A549 (cell line): ENCODE data around the gene WIPF3. TPM values are rescaled to one million over a fixed set of nuclear protein-coding genes. Genes with fewer than 3 reads are reported as not detected.

ENCODE experiments used
- ATAC-seq, 2 experiments: fragments of 200-7000 bp in 1 of 2; fragments of >200 bp in 1 of 2; cut with Nextera tagmentation in 1 of 2; cut with Tn5 transposase in 1 of 2; 3 replicates each; pipeline versions ENCODE4 v1.8.0 to v1.9.1; 2018 to 2020; ENCODE audit warnings: mild to moderate bottlenecking in 1 of 2, moderate library complexity in 1 of 2
- CTCF ChIA-PET: fragments of 300-600 bp; sonication (Branson Sonifier 250); formaldehyde crosslinking; extraction: SDS; loops from one replicate; lab custom pipeline; 2021; ENCODE audit warnings: antibody characterized with exemption, inconsistent platforms; lab: Yijun Ruan, JAX
- POLR2A ChIA-PET: fragments of 350-600 bp; formaldehyde crosslinking; extraction: SDS; loops from one replicate; lab custom pipeline; 2021; ENCODE audit warnings: antibody characterized with exemption, inconsistent platforms; lab: Yijun Ruan, JAX
- DNase-seq, 2 experiments: peaks; one replicate each; pipeline versions ENCODE4 v3.0.0 to v3.0.0-alpha.2; 2011 to 2016; ENCODE audit warnings: low read depth in 1 of 2, low spot score in 1 of 2
- FAIRE-seq: peaks from 2 replicates; lab custom pipeline; 2011; peaks lifted over from hg19 to GRCh38; lab: Jason Lieb, UNC
- H3K27ac ChIP-seq, 2 experiments: fragments of >200 bp; sonication (Bioruptor Twin); formaldehyde crosslinking; 3 replicates each; pipeline ENCODE4 v1.5.1; 2016 to 2017
- H3K4me1 ChIP-seq: fragments of >200 bp; sonication (Bioruptor Twin); formaldehyde crosslinking; 3 replicates; pipeline ENCODE4 v1.6.1; 2016
- H3K4me2 ChIP-seq: fragments of >200 bp; sonication (Bioruptor Twin); formaldehyde crosslinking; 3 replicates; pipeline ENCODE4 v1.6.1; 2016
- H3K4me3 ChIP-seq: fragments of >200 bp; sonication (Bioruptor Twin); formaldehyde crosslinking; 3 replicates; pipeline ENCODE4 v1.5.1; 2016
- H3K9me3 ChIP-seq: fragments of >200 bp; sonication (Bioruptor Twin); formaldehyde crosslinking; 3 replicates; pipeline ENCODE4 v1.6.1; 2016
- ESRRA ChIP-seq: fragments of 150-350 bp; IDR thresholded peaks from 2 replicates; pipeline ENCODE4 v1.6.1; 2014; ENCODE audit warnings: mild to moderate bottlenecking, low read length, borderline replicate concordance
- FOSL2 ChIP-seq, 2 experiments: fragments of 450-650 bp in 1 of 2; fragments of >200 bp in 1 of 2; sonication (Bioruptor Twin) in 1 of 2; formaldehyde crosslinking; IDR thresholded peaks; 2 replicates each; pipeline versions ENCODE4 v1.5.0 to v1.6.1; 2016 to 2020; ENCODE audit warnings: mild to moderate bottlenecking in 1 of 2, moderate library complexity in 1 of 2
- FOXS1 ChIP-seq: fragments of 250-450 bp; sonication (Bioruptor Pico); IDR thresholded peaks from 2 replicates; pipeline ENCODE4 v1.5.0; 2020; ENCODE audit warnings: mild to moderate bottlenecking, moderate library complexity
- HES2 ChIP-seq: fragments of >200 bp; sonication (Bioruptor Twin); formaldehyde crosslinking; IDR thresholded peaks from 2 replicates; pipeline ENCODE4 v1.6.1; 2016
- HEYL ChIP-seq: fragments of 250-450 bp; sonication (Bioruptor Pico); IDR thresholded peaks from 2 replicates; pipeline ENCODE4 v1.8.0; 2021; ENCODE audit warnings: mild to moderate bottlenecking, moderate library complexity
- HOXB5 ChIP-seq: fragments of 250-450 bp; sonication (Bioruptor Pico); IDR thresholded peaks from 2 replicates; pipeline ENCODE4 v1.5.0; 2020; ENCODE audit warnings: mild to moderate bottlenecking, moderate library complexity
- RAD21 ChIP-seq, 2 experiments: fragments of >200 bp in 1 of 2; sonication (Bioruptor Twin) in 1 of 2; formaldehyde crosslinking in 1 of 2; IDR thresholded peaks in 1 of 2; conservative IDR thresholded peaks in 1 of 2; 2 replicates in 1 of 2; 3 replicates in 1 of 2; pipeline ENCODE4 v1.6.1; 2012 to 2018; ENCODE audit warnings: inconsistent platforms in 1 of 2
- RCOR1 ChIP-seq: fragments of 150-350 bp; IDR thresholded peaks from 2 replicates; pipeline ENCODE4 v1.6.1; 2014; ENCODE audit warnings: antibody characterized with exemption, low read length, low read depth
- REST ChIP-seq: fragments of 200-600 bp; sonication (generic); IDR thresholded peaks from 2 replicates; pipeline ENCODE4 v1.6.1; 2016; ENCODE audit warnings: antibody characterized with exemption, mild to moderate bottlenecking, moderate library complexity
- RFX5 ChIP-seq: fragments of 450-650 bp; IDR thresholded peaks from 2 replicates; pipeline ENCODE4 v1.7.1; 2014; ENCODE audit warnings: antibody characterized with exemption, mild to moderate bottlenecking, moderate library complexity
- SREBF2 ChIP-seq: fragments of 450-650 bp; IDR thresholded peaks from 2 replicates; pipeline ENCODE4 v1.6.1; 2014; ENCODE audit warnings: mild to moderate bottlenecking, moderate library complexity
- USF2 ChIP-seq: fragments of 450-650 bp; IDR thresholded peaks from 2 replicates; pipeline ENCODE4 v1.6.1; 2014; ENCODE audit warnings: antibody characterized with exemption
- ZC3H11A ChIP-seq: fragments of 450-650 bp; IDR thresholded peaks from 2 replicates; pipeline ENCODE4 v1.6.1; 2014; ENCODE audit warnings: antibody characterized with exemption, mild to moderate bottlenecking
- WGBS: methylation state at CpG from one replicate; pipeline ENCODE4 v1.1.6; 2017; ENCODE audit errors: missing lambda C conversion rate; 5-methylcytosine and 5-hydroxymethylcytosine counted together
- polyA plus RNA-seq, 4 experiments: library from polyadenylated mRNA; depleted of rRNA in 3 of 4; stranded (reverse); fragments of >200 nt; fragmentation: RNase III in 1 of 4; extraction: RNeasy Plus Mini Kit Qiagen cat#74134 plus additional on column Dnase treatment in 1 of 4; gene quantifications; 2 replicates in 3 of 4; 3 replicates in 1 of 4; pipeline ENCODE4 v1.2.3, GENCODE V29; 2011 to 2017

The WIPF3 gene
- polyA plus RNA-seq, 2 of the 4 experiments (the other 2 are of a cell fraction), result 0.10 to 0.30 TPM

GRCh38 chr7:29833929-29834328 is 27.6 kb downstream of the WIPF3 start (continued):
- TF ChIP-seq REST (no peak), RFX5 (no peak)

GRCh38 chr7:29835718-29836117 is 29.4 kb downstream of the WIPF3 start:
- ChIA-PET POLR2A (no interaction called here), CTCF (no interaction called here)
- no peaks in the 10 kb centered on the region for H3K4me1 ChIP-seq
- H3K9me3 ChIP-seq, result peaks cover 13% of the 10 kb centered on the region; the same call in 1 of the 3 replicates
- no peak overlapping the region for H3K4me2 ChIP-seq
- no peak for TF ChIP-seq RCOR1
- no peak for TF ChIP-seq ZC3H11A
- no peak for TF ChIP-seq FOSL2 (IDR thresholded peaks at IDR 0.05)
- TF ChIP-seq FOSL2 (CRISPR knock-in tag; IDR thresholded peaks at IDR 0.05), result no peak
- TF ChIP-seq HOXB5, result no peak
- TF ChIP-seq SREBF2, result no peak
- no peak for TF ChIP-seq HES2
- no peak for TF ChIP-seq HEYL (CRISPR knock-in tag)
- no peak for TF ChIP-seq ESRRA
- TF ChIP-seq REST, result no peak
- FAIRE-seq (no peak), ATAC-seq (no peak), DNase-seq (no peak)
- 53% methylated on average over 12 of the region's 12 CpGs for WGBS
- H3K27ac ChIP-seq, result no peak overlapping the region
- H3K4me3 ChIP-seq, result no peak overlapping the region

- 14% methylated on average over 7 of the region's 7 CpGs for WGBS
- POLR2A ChIA-PET, result no interaction called here
- Histone ChIP-seq H3K9me3 (no peaks in the 10 kb centered on the region), H3K4me1 (no peaks in the 10 kb centered on the region), H3K27ac (no peak overlapping the region), H3K4me2 (no peak overlapping the region), H3K4me3 (no peak overlapping the region)
- DNase-seq (peak; percentile 16 to 60), FAIRE-seq (no peak), ATAC-seq (peak; percentile 87 to 94; a peak in 5 of 6 replicates)
- CTCF ChIA-PET, result interaction anchor here (1.0 to 1.2 kb wide), 2 partner anchors 9 to 13 kb away, joined by 3 to 4 read pairs; no protein-coding TSS in a partner anchor
- TF ChIP-seq RAD21 (conservative IDR thresholded peaks at IDR 0.05 in 1 of 2, IDR thresholded peaks at IDR 0.05 in 1 of 2) (peak in 1 of 2 experiments; percentile 11; a peak in 1 of 5 replicates), FOXS1 (no peak), USF2 (peak; percentile 44; the same call in 1 of the 2 replicates)
Observed at GRCh38 chr7:29839302-29839701, 33.0 kb downstream of the WIPF3 start.
